ENCODE measurements around the gene FBN1.

Gene FBN1

DNA sequence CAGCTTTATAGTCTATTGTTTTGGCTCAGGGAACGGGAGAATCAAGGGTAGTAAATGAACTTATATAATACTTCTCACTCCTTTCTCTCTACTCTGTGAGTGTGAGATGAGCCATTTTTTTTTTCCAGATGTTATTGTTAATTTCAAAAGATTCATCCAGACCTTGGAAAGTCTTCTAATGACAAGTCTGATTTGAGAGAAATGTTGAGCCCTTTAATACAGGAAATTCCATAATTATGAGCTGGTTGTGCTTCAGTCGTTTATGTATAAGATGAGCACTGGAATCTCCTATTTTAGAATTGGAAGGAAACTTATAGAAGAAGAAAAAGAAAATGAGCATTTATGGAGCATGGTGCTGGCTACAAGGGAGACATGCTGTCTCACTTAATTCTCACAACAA is 92.0 kb downstream of the FBN1 start:
- DNase-seq (ENCODE audit: low read depth), result no peak

DNA sequence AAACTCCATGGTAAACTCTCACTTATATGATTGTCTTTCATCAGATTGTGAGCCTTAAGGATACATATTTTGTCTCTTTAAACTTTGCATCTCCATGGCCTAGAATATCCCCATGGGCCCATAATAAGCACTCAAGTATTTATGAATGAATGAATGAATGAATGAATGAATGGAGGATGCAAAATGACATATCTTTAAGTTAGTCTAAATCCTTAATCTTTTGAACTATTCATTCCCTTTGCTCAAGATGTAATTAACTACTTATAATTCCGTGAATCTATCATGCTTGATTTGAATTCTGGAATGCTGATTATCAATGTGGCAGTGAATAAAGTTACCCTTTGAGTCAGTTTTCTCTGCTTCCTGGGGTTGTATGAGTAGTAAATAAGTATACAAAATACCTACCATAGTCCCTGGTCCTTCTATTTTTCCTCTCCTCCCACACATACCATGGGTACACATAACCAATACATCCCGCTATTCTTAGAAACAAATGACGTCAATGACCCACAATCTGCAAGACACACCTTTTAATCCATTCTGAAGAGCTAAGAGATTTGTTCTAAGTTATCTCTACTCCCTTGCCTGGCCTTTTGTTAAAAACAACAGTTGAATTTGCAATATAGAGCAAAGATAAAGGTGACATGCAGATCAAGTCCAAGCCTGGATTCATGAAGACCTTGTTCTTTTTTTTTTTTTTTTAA is 94.5 kb downstream of the FBN1 start:
- DNase-seq (ENCODE audit: low read depth), result no peak

DNA sequence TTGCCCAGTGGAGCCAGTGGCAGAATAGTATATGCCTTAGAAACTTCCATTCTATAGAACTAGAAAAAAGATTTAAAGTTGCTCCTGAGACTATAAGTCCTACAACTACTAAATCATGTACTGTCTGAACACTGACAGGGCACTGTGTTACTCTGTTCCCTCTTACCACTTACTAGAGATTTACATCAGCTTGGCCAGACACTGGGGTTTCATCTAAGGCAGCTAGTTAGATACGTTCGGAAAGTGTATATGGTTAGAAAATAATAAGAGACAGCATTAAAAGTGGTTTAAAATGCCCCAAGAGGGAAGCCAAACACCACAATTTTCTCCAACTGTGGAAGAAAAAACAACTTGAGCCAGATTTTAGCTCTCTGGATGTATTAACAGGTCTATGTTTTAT is 97.1 kb downstream of the FBN1 start:
- no peak for DNase-seq (ENCODE audit: low read depth)

DNA sequence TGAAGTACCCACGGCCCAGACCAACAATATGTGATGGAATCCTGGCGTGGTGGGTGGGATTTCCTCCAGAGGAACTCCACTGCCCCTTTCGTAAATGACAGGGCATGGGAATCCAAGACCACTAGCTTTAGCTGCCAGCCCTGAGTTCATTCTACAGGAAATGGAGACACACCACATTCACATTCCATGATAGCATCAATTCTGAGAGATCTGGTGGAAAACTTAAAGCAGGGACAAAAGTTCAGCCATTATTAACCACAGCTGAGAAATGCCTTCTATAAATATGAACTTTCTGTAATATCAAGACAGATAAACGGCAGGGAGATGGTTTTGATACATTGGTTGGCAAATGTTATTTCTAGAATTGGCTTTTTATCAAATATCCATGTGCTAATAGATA is 98.2 kb downstream of the FBN1 start:
- no peak for DNase-seq (ENCODE audit: low read depth)

DNA sequence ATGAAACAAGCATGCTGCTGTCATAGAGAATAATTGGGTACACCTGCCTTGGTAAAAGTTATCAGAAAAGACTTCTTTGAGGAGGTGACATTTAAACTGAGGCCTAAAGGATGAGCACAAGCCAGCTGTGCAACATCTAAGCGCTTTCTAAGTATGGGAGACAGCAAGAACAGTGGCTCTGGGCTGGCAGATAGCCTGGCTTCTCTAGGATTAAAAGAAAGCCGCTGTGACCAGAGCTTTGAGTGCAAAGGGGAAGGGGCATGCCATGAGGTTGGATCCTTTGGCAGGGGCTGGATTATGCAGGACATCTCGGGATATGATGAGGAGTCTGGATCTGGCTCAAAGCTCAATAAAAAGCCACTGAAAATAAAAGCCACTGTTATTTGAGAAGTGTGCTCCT is 99.2 kb downstream of the FBN1 start:
- DNase-seq (ENCODE audit: low read depth), result no peak

DNA sequence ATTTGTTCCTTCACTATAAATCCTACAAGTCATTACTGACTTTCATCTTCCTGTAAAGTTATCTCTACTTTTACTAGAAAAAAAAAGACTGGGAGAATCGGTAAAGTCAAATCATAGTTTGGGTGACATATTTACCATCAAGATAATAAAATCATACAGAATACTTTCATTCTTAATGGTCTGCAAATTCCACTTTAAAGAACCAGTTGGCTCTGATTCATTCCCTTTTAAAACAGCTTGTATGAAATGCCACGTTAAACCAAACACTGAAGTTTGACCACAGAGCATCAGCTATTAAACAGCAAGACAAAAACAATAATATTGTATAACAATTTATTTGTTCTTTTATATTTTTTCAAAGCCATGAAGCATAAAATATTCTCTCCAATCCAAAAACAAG is 100.7 kb downstream of the FBN1 start:
- DNase-seq (ENCODE audit: low read depth), result no peak

DNA sequence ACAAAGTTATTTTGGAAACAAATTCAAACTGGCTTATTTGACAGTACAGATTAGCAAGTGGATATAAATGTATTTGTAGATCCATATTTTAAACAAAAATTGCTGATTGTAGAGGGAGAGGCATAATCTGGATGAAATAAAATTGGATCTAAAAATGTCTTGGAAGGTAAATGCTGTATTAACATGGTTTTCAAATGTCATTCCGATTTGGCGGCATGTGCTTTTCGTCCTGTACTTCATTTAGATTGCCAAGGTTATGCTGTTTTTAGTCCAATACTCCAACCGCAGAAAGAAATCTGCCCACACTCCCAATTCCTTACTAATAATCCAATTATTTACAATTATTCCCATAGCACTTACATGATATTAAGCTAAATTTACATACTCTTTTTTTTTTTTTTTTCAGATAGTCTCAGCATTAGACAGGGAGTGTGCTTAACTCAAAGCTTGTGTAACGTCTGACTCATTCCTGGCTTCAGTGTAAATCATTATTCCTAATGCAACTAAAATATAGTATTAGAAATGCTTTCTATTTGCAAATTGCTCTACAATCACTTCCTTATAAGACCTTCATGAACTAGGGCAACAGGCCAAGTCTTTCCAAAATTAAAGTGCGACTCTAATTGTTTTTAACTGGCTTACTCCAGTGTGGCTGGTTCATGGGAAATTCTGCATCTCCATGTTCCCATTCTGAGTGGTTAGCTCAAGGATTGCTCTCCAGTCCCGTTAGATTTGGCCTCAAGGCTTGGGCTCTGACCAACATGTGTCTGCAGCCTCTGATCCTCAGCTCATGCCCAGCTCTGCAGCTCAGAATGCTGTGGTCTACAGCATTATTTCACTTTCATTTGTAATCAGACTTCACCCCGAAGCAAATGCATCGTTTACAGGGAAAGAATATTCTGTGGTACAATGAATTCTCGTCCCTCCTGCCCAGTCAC is 103.9 kb downstream of the FBN1 start:
- no peak for DNase-seq (ENCODE audit: low read depth)

DNA sequence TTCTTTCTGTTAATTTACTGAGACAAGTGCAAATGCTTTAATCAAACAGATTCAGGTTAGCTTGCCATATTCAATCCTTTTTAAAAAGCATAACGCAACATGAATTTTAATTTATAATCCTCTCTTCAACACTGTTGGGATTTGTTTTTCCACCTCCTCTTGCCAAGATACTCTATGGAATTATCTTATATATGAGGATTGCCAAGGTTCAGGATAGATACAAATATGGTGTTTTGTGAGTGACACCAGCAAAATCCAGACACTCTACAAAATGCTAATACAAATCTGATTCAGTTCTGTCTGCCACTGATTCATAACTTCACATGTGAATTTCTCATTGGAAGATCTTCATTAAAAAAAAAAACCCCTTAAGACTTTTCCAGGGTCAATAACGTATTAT is 104.8 kb downstream of the FBN1 start:
- DNase-seq (ENCODE audit: low read depth), result no peak

DNA sequence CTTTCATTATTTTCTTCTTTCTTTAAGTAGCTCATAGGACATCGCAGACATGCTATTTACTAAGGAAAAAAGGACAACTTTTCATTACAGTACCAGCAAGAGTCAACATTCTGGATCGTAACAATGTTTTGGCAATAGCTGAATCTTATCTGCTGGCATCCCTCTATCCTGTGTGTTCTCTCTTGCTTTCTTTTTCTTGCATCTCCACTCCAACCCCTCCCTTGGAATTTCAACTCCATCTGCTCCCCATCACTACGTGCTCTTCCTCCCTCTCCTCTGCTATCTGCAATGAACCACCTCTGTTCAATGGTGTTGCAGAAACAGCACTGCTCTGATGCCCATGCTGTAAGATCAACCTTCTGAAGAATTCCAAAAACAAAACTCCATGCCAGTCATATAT is 106.6 kb downstream of the FBN1 start:
- no peak for DNase-seq (ENCODE audit: low read depth)

DNA sequence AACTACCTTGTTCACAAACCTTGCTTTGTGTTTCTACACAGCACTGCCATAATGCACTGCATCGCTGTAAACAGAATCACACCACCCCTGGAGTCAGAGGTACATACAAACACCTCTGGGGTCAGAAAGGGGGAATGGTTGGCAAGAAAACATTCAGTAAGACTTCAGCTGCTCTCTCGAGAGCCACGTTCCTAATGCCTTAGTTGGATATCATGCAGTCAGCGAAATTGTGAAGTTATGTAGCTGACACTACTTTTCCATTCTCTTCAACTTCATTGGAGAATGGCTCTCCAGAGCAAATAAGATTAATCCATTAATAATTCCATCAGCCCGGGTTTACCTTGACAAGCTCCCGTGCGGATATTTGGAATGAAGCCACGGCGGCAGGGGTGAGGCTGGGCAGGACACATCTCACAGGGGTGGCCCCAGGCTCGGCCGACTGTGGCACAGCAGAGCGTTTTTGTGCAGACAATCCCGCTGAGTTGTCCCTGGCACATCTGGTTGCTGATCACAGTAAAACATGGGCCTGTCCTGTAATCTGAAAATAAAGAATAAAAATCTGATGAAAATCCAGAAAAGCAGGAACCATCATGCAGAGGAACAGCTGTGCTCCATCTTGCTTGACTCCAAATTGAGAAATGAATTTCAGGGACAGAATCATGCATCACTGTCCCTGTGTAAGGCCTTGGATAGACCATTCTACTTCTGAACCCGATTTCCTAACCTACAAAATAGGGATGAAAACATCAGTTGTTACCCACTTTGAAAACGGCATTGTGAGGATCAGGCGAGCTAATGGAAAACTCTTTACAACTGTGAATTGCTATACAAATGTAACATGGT is 108.0 kb downstream of the FBN1 start:
- no peak for DNase-seq (ENCODE audit: low read depth)

DNA sequence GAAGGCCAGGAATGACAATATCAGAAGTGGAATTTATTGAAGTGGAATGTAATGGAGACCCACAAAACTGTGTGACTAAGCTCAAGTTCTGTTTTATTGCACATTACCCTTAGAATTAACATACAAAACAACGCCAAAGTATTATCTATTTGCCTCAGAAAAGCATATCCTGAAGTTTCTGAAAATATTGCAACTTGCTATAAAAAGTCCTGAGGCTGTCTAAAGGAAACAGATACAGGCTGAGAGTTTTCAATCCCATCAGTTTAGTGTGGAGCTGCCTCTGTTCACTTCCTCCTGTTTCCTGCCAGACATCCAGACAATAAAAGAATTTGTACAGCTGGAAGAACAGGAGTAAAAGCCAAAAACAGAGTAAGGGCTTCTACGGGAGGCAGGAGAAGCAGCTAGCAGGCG is 108.8 kb downstream of the FBN1 start:
- DNase-seq (ENCODE audit: low read depth), result no peak

DNA sequence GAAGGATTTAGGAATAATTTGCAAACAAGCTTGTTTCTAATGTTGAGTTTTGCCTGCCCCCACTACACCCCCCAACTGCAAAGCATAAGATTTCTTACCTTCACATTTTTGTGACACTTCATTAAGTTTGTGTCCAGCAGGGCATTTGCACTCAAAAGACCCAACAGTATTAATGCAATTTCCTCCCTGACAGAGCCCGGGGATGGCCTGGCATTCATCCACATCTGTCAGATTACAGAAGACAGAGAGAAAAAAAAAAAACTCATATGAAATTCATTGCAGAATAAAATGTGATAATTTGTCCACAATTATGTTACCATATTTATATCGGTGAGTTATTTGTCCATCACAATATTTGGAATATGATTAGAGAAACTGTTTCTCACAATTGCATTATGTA is 111.5 kb downstream of the FBN1 start:
- no peak for DNase-seq (ENCODE audit: low read depth)

DNA sequence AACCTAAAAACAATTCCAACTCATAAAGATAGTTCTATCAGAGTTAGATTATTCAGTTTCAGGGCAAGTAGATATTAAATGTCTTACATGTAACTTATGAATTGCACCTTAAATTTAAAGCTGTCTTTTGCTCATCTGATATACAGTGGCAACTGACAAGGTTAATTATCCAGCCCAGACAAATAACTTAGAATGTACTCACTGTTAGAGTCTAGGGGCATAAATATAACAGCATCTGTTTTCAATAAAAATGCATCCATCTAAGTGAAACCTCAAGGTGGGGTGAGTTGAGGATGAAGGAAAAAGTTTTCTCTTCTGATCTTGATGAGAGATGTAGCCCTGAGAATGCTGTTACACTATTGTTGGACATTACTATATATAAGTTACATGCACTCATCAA is 112.6 kb downstream of the FBN1 start:
- no peak for DNase-seq (ENCODE audit: low read depth)

DNA sequence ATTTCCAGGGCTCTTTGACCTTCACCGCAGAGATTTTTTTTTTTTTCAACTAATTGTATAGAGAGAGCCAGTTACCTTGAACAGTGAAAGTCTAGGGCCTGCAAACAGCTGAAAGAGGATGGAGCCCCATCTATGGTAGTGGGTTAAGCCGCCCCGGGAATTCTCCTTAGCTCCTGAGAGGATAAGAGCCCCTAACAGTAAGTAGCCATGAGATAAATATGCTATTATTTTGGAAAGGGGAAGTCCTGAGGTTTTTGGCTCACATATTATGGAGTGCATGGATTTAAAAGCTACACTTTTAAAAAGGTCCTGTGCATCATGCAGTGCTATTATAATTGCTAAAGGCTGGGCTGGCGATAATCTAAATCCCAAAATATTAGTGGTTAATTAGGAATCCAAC is 115.0 kb downstream of the FBN1 start:
- DNase-seq (ENCODE audit: low read depth), result no peak

DNA sequence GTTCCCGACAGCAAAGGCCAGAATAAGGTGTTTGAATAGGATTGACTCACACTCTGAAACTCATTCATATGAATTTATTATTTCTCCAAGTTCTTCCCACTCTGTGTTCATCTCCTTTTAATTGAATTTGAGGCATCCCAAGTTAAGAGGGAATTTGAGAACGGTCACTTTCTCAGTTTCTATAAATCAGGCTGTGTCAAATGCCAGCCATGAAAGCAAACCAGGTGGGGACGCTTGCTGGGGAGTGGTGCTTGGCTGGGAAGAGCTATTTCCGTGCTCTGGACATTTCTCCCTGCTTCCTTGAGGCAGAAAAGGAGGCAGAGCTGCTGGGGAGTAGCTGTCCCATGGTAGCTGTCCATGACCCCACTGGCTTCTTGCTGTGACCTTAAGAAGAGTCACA is 116.6 kb downstream of the FBN1 start:
- DNase-seq (ENCODE audit: low read depth), result no peak

DNA sequence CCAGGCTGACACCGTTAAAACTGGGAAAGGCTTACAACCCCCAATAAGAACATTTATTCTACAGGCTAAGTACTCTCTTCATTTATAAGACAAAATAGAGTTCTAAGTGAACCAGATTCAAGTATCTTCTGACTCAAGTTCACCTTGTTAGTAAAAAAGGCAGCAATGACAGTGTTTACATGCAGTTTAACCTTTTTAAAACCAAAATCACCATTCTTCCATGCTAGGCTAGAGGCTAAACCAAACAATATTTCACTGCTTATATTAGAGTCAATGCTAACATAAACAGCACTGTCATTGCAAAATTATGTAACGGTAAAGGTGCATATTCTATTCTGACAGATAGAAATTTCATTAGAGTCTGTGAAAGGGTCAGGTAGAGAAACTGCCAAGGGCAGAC is 118.0 kb downstream of the FBN1 start:
- no peak for DNase-seq (ENCODE audit: low read depth)

DNA sequence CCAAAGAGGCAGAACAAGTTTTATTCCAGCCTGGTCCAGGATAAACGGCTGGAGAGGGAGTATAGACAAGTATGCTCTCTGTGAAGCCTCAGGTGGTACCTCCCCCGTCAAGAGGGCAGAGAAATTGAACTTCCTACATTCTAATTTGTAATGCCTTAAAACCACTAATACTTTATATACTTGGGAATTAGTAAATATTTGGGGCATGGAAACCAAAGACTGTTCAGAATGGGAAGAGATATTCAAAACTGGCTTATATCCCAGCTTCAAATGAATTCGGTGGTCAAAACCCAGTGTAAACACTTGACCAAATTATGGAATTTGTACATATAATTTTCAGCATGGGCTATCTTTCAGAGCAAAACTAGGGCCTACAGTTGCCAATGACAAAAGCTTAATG is 122.6 kb downstream of the FBN1 start:
- DNase-seq (ENCODE audit: low read depth), result no peak

DNA sequence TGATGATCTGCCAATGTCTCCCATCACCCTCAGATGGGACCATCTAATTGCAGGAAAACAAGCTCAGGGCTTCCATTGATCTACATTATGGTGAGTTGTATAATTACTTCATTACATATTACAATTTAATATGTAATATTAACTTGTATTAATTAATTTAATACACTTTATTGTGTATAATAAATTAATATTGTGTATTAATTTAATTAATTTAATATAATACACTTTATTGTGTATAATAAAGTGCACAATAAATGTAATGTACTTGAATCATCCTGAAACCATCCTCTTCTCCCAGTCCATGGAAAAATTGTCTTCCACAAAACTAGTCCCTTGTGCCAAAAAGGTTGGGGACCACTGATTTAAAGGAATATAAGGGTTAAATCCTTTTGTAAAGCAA is 123.4 kb downstream of the FBN1 start:
- no peak for DNase-seq (ENCODE audit: low read depth)

DNA sequence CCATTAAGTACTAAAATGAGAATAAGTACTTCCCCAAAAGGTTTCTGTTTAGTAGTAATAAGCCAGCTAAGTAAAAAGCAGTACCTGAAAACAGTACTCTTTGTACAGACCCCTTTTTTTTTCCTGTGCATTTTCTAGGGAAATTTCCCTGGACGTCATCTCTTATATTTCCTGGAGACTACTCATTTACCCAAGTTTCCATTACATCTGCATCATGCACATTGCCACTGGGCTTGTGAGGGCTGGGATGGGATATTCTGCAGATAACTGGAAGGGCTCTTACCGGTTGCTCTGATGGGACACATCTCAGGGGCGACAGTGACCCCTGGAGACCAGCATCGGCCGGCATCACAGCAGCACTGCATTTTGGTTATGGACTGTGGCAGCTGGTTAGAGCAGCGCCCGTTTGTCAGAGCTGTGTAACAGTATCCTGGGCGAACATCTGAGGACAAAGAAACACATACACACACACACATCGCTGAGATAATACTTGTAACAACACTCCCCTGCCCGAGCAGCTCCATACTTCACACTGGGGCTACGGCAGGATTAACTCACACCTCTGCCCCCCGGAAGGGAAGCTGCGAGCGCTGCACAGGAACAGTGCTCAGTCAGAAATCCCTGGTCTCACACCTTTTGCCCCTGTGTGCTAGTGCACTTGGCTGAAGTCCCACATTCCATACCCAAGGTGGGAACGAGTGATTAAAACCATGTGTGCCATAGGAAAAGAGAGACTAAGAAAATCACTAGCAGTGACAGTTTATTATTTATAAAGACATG is 124.9 kb downstream of the FBN1 start:
- DNase-seq (ENCODE audit: low read depth), result no peak

DNA sequence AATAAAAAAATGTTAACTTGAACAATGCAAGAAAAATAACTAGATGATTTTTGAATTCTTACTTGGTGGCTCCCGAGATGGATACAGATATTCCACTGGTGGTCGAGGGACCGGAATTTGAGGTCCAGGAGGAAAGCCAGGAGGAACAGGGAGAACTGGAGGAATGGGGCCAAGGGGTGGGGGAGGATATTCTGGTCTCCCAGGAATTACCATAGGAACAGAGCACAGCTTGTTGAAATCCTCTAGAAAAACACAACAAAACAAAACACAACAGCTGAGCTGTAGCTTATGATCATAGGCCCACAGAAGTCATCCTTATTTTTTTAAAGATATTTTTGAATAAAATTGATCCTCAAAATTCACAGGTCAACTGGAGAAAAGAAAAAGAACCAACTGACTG is 129.4 kb downstream of the FBN1 start:
- no peak for DNase-seq (ENCODE audit: low read depth)

DNA sequence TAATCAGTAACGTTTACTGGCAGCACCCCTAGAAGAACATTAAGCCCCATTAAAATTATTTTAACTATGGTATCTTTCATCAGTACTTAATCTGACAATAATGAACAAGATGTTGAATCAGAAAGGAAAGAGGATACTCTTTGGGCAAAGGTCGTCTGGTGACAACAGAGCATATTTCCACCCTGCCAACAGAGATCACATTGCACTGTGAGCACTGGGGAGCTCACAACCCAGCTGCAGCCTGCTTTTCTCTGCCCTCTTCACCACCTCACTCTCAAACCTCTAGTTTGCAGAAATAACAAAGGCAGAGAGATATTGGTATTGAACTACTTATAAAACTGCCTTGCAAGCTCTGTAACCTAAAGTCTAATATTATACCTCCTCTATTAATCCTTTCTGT is 130.0 kb downstream of the FBN1 start:
- DNase-seq (ENCODE audit: low read depth), result no peak
